Fibroblast of skin of back (primary cell): Measurements from ENCODE around the gene SUCLA2.

Experiments
- DNase-seq: peaks from one replicate; pipeline ENCODE4 v3.0.0-alpha.2; 2013

Gene SUCLA2

DNA sequence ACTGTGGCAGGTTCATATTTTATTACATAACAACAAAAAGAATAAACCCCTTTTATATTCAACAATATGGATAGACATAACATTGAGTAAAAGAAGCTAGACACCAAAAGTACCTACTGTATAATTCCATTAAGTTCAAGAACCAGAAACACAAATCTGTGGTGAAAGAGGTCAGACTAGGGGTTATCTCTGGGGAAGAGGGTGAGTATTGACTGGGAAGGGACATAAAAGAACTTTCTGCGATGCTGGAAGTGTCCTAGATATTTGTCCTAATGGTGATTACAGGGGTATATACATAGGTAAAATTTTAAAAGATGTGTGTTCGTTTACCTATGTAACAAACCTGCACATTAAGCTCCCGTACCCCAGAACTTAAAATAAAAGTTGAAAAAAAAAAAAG lies 103.0 kb downstream of the SUCLA2 start:
- no peak for DNase-seq

DNA sequence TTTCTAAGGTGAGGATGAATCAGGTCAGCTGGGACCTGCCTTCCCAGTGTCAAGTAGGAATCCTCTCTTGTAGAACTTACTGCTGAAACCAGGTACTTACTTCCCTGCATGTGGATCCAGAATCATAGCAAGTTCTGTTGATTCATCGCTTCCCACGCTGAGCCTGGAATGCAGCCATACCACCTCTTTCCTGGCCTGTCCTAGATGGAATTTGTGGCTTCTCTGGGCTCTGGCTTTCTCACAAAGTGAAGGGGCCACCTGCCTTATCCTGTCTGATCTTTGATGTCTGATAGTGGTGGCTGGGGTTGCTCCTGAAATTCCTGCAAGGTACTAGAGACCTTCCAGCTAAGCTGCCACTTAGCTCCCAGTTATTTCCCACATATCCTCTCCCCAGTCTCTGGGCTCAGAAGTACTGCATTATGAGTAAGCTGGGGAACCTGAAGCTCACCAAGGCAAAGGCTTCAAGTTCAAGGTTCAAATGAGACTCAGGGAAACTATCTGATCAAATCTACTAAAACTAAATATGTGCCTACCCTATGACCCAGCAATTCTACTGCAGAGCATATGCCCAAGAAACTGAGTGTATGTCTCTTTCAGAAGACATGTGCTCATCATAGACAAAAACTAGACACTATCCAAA lies 103.5 kb downstream of the SUCLA2 start:
- DNase-seq, result peak; percentile 22

DNA sequence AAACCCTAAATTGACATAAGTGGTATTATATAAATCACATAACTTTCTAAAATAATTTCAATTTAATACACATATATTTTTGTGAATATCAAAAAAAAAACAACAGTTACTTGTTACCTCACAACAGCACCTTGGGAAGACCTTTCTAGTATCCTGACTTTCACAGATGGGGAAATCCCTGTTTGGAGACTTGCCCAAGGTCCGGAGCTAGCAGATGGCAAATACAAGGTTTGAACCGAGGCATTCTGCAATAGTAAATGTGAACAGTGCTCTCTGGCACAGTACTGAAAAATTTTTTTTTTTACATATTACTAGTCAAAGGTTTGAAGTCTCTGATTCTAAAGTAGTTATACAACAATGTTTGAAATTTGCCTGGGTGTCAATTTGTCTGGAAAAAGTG lies 104.5 kb downstream of the SUCLA2 start:
- DNase-seq, result no peak

DNA sequence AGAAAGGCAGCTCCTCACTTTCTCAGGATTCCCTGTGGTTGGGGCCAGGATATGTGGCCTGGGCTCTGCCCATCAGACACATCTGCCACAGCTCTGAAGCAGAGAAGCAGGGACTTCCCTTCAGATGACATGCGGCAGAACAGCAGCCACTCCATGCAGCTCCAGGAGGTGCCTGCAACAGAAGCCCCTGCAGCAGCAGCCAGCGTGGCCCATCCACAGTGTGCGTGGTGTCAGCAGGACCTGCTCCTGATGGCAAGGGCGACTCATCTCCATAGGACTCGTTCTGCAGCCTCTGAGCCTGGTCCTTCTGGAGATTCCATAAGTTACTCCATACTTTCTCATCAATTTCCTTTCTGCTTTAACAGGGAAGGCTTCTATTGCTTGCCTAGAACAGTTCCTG lies 105.0 kb downstream of the SUCLA2 start:
- no peak for DNase-seq

DNA sequence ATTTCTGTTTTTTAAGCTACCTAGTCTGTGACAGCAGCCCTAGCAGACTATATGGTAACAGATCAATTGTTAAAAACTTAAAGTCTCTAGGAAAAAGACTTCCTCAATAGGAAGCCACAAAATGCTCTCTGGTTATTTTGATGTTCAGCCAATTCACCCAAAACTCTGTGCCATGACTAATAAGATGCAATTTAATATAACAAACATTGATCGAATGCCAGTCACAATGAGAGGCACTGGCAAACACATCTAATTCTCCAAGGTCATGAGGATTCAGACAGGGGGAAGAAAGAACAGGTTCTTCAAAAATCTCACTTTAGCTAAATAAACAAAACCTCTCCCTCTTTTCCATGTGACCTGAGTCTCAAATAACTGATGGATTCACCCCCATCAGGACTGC lies 107.5 kb downstream of the SUCLA2 start:
- no peak for DNase-seq
